ENCODE data around the gene FOXN3.
"Not testable (repeated sequence)": the region's sequence is repeated elsewhere in the genome, so short reads cannot be mapped to it uniquely, and the experiment has no call there.

FOXN3 gene

GRCh38 chr14:89158701-89159100, 258.3 kb downstream of the FOXN3 start:
- peak in 1 of 3 experiments; percentile 54 for DNase-seq

- not testable (repeated sequence) for DNase-seq
These were observed 258.9 kb downstream of the FOXN3 start for GRCh38 chr14:89158104-89158503.

DNA sequence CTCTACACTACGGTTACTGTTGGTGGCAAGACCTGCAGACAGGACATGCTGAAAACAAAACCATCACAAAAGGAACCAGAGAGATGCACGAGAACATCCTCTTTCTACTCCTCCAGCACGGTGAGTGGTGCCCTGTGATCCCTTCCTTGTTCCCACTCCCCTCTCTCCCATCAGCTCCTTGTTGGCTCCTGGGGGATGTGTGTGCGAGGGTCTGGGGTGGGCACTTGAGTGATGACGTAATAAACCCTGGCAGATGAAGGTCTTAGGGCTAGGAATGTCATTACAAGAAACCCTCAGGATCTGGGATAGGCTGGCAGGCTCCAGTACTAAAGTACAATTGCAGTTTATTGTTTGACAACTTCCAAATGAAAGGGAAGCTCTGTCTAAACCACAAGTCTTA, 261.5 kb downstream of the FOXN3 start:
- no peak for DNase-seq

- not testable (repeated sequence) for DNase-seq
These were observed 265.3 kb downstream of the FOXN3 start for GRCh38 chr14:89151693-89152092.

DNA sequence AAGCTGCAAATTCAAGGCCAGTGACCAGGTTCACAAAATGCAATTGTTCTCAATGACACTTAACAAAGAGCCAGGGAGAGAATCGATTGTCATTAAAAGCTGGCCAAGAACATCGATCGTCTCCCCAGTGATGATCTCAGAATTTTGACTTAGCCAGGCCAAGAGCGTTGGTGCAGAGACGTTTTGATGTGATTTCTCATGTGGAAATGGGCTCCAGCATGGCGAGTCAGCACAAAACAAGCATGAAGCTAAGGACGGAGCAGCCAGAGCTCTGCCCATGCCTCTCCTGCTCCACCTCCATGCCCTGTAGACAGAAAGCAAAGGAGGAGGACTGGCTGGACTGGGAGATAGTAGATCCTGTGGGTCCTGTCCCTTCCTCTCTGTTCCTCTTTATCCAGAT, 270.8 kb downstream of the FOXN3 start:
- no peak for DNase-seq

DNA sequence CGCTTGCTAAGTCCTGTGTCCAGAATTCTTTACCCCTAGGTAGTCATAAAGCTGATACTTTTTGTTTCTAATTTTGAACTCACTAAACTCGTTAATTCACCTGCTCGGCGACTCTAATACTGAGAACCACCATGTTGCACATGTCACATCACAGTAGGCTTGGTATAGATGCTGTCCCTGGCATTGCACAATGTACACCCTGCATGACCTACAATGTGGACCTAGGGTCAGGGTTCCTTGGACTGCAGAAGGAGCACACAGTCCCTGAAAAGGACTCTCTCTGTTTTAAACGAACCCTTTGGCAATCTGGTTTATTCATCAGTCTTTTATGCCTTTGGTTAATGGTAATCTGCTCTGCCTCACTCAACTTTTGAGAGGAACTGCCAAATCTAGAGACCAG, 272.4 kb downstream of the FOXN3 start:
- no peak for DNase-seq

DNA sequence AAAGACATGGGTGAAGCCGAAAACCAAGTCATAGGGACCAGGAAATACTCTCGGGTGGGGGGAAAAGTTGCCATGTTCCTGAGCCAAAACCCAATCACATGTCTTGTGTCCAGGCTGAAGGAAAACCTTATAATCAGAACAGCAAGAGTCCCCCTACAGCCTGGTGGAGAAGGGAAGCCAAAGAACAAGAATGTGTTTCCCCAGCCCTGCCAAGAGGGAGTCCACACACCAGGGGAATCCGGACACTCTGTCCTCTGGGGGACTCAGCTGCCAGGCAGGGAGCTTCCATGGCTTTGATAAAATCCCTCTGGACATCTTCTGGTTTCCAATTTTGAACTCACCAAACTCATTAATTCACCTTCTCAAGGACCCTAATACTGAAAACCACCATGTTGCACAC, 273.0 kb downstream of the FOXN3 start:
- no peak for DNase-seq

DNA sequence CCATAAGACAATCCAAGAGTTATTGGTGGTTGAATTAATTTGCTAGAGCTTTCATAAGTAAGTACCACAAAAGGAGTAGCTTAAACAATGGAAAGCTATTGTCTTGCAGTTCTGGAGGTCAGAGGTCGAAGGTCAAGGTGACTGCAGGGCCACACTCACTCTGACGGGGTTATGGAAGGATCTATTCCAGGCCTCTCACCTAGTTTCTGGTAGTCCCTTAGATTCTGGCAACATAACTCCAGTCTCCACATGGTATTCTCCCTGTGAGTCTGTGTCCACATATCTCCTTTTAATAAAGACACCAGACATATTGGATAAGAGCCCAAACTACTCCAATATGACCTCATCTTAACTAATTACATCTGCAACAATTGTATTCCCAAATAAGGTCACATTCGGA, 273.4 kb downstream of the FOXN3 start:
- no peak for DNase-seq

DNA sequence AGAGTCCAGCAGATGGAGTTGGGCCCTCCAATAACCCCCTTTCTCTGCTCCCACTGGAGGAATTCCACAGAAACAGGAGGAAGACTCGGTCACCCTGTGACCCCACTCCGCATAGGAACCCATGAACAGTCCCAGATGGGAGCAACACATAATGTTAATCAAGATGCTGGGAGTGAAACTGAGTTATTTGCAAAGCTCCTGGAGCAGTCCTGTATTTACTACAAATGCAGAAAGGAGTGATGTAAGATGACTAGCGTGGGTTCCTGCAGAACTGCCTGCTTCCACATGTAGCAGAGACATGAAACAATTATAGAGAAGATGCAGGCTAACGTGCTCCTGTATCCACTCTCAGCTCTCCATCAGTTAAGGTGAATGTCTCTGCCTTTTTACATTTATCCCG, 274.7 kb downstream of the FOXN3 start:
- no peak for DNase-seq

GRCh38 chr14:89141862-89142261, 275.2 kb downstream of the FOXN3 start:
- no peak for DNase-seq

DNA sequence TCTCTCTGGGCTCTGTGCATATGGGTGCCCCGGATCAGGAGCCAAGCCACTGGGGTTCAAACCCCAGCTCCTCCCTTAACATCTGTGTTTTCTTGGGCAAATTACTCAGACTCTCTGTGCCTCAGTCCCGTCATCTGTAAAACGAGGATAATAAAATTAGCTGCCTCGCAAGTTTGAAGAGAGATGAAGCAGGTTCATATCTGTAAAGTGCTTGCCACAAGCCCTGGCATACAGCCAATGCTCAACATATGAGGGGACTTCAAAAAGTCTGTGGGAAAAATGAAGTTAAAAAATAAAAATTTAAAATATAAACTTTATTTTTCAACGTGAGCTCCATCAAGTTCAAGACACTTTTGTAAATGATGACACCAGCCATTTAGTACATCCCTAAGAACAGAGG, 276.7 kb downstream of the FOXN3 start:
- peak in 1 of 3 experiments; percentile 37 for DNase-seq

DNA sequence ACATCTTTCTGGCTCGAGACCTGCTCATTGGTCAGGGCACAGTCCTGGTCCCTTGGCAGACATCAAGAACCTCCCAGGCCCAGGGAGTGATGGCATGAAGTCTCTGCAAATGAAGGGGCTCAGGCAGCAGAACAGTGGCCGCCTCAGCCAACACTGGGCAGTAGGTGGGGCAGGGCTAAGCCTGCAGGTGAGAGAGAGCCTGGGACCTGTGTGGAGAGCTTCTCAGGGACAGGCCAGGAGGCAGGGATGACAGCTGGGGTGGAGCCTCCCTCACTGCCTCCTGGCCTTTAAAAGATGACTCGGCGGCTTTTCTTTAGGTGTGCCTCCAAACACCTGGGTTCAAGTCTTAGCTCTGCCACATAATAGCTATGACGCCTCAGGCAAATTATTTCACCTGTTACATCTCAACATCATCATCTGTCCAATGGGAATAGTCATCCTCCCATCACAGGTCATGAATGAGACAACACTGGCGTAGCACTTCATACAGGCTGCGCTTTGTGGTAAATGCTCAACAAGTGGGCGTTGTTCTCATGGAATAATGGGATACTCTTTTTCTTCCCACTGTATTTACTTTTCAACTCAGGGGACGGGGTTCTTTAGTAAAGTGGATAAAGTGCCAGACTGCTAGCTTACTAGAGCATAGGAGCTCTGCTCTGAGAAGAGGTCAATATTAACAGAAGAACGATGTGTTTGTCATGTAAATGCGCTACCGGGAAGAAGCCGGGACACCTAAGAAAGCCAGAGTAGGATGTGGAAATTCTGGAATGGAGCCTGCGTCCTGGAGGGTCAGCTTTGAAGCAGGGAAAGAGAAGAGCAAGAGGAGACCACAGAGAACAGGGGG, 277.4 kb downstream of the FOXN3 start:
- DNase-seq: peak in 2 of 3 experiments; percentile 41 to 97

- no peak for DNase-seq
These were observed 278.2 kb downstream of the FOXN3 start for GRCh38 chr14:89138846-89139245.

- DNase-seq: no peak
These were observed 279.4 kb downstream of the FOXN3 start for GRCh38 chr14:89137526-89138163.

GRCh38 chr14:89136587-89136986, 280.4 kb downstream of the FOXN3 start:
- DNase-seq: no peak

DNA sequence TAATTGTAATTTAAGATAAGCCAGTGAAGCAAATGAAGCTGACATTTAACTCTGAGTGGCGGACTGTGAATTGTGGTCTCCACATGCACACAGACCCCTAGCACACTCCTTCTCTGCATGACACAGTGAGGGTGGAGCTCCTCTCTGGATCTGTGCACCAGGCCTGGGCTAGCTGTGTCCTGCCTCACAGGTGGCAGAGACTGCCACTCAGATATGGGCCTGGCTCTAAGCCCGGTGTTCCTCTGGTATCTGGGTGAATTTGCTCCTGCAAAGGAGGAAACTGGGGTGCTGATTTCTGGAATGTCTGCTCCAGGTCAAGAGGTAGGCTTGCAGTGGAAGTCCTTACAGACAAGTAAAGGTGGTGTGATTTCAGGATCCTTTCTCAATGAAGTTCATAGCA, 282.4 kb downstream of the FOXN3 start:
- DNase-seq: no peak

DNA sequence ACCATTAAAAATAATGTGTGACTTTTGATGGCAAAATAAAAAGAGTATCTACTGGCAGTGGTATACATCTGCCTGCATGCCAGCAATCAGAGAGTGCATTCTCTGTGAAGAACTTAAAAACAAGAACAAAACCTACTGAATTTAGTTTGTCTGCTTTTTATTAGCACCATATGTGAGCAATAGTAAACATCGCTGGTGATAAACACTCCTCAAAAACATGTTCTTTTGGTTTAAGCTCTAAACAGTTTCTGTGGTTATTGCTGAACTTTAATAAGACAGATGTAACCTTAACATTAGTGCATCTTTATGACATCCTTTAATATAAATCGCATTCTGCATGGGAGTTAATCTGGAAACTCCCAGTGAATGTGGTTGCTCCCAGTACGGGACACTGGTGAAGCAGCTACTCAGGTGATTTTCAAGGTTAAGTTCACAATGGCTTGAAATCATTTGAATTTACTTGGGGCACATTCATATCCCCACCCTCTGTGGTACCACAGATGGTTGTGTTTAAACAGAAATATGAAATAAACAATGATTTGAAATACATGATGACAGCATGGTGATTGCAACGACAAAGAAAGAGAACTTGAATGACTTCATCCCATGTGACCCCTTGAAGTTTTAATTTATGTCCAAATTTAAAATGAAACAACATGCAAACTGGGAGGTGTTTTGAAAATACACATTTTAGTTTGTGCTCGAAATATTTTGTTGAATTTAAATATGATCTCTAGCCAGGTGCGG, 285.9 kb downstream of the FOXN3 start:
- no peak for DNase-seq

DNA sequence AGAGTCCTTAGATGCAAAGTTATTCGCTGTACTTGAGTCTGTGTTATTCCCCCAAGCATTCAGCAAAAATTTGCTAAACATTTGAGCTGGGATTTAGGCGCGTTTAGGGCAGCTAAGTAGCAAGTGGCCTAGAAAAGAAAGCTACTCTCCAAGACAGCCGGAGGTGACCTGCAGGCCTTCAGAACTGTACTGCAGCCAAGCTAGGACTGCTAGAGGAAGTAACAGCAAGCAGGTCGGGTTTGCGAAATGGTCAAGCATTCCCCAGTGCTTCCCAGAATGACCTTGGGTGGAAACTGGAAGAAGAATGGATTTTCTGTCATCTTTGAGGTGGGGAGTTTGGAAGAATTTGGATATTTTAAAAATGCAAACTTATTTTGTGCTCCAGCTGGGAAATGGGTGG, 287.5 kb downstream of the FOXN3 start:
- DNase-seq: no peak

GRCh38 chr14:89128311-89129026, 288.6 kb downstream of the FOXN3 start:
- DNase-seq: no peak

GRCh38 chr14:89126461-89126860, 290.6 kb downstream of the FOXN3 start:
- DNase-seq: no peak

GRCh38 chr14:89125216-89125615, 291.8 kb downstream of the FOXN3 start:
- DNase-seq: no peak

DNA sequence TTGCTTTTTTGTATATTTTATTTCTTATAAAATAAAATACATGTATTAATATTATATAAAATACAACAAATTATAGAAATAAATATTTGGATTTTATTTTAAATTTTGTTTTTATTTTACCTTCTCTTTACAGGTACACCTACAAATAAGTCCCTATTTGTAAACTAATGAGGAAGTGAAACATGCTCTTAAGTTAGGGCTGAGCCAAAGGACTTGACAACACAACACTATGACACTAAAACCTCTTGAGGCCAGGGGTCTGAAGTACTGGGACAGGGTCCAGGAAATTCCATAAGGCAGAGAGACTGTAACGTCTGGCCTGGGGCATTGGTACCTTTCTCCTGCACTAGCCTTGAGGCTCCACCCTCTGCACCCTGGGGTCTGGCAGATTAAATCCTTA, 293.2 kb downstream of the FOXN3 start:
- no peak for DNase-seq

GRCh38 chr14:89123215-89123614, 293.8 kb downstream of the FOXN3 start:
- no peak for DNase-seq
